DOHH2 (cell line): ENCODE measurements around the gene RNF150.

ENCODE experiments used
- EZH2phosphoT487 ChIP-seq: fragments of 200-600 bp; sonication (generic); IDR thresholded peaks from 2 replicates; pipeline ENCODE4 v1.6.1; 2017; ENCODE audit warnings: borderline replicate concordance, mild to moderate bottlenecking, antibody characterized with exemption, low read length, moderate library complexity, mixed read lengths
- TF ChIP-seq, protein P1 (sequence below): fragments of 200-600 bp; sonication (generic); IDR thresholded peaks from one replicate; pipeline ENCODE4 v1.5.1; 2014; ENCODE audit warnings: antibody characterized with exemption, mild to moderate bottlenecking, low read depth, low read length; ENCODE audit not compliant: poor library complexity, severe bottlenecking

DNA sequence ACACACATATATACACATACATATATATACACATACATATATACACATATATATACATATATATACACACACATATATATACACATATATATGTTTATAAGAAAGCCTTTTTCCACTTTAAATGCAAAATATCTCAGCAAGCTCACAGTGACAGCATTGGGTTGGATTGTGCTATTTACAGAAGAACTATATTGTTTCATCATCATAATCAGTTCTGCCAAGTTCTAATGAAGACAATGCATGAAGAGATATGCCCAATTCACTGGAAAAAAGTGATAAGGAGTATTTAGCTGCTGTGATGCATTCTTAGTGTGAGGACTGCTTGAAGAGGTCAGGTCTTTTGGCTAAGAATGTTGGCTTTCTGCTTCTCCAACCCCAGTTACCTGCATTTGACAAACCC, 54.4 kb downstream of the RNF150 start:
- TF ChIP-seq, protein P1, sequence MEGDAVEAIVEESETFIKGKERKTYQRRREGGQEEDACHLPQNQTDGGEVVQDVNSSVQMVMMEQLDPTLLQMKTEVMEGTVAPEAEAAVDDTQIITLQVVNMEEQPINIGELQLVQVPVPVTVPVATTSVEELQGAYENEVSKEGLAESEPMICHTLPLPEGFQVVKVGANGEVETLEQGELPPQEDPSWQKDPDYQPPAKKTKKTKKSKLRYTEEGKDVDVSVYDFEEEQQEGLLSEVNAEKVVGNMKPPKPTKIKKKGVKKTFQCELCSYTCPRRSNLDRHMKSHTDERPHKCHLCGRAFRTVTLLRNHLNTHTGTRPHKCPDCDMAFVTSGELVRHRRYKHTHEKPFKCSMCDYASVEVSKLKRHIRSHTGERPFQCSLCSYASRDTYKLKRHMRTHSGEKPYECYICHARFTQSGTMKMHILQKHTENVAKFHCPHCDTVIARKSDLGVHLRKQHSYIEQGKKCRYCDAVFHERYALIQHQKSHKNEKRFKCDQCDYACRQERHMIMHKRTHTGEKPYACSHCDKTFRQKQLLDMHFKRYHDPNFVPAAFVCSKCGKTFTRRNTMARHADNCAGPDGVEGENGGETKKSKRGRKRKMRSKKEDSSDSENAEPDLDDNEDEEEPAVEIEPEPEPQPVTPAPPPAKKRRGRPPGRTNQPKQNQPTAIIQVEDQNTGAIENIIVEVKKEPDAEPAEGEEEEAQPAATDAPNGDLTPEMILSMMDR, result no peak
- no peak for TF ChIP-seq EZH2phosphoT487
